Suprapubic skin (tissue), 4 donors: ENCODE measurements around the gene FANCB.

Source experiments
- EP300 ChIP-seq: sonication (generic); formaldehyde crosslinking; IDR thresholded peaks from one replicate; pipeline ENCODE4 v1.6.1; 2017; ENCODE audit warnings: antibody characterized with exemption
- POLR2A ChIP-seq, 2 donors: fragments of 450-650 bp; IDR thresholded peaks; one replicate each; pipeline ENCODE4 v1.6.1; 2017; ENCODE audit warnings: antibody characterized with exemption in 2 of 2, mild to moderate bottlenecking in 2 of 2, moderate library complexity in 2 of 2
- POLR2AphosphoS5 ChIP-seq, 3 donors: sonication (generic); formaldehyde crosslinking; IDR thresholded peaks; one replicate each; pipeline ENCODE4 v1.6.1; 2017; ENCODE audit warnings: antibody characterized with exemption in 3 of 3
- TF ChIP-seq, protein P1 (sequence below), 2 donors: fragments of 200-600 bp in 1 of 2; fragments of 450-650 bp in 1 of 2; sonication (generic) in 1 of 2; IDR thresholded peaks; one replicate each; pipeline ENCODE4 v1.5.1; 2016 to 2019; ENCODE audit warnings: antibody characterized with exemption in 2 of 2, mild to moderate bottlenecking in 1 of 2, moderate library complexity in 1 of 2

DNA sequence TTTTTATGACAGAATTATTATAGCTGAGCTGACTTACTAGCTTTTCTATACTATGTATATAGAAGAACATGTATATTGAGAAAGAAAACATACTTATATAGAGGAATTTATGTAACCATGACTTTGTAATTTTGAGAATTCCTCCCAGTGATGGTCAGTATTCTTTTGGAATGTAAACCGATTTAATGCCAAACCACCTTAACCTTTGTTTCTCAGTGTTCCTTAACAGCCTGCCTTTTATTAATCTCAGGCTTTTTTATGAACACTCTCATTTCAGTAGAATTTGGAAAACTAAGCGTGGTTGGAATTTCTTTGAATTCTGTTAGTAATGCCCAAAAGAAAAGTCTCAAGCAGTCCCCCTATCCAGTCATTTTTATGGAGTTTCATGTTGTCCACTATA is 47.3 kb upstream of the FANCB start:
- TF ChIP-seq, protein P1, sequence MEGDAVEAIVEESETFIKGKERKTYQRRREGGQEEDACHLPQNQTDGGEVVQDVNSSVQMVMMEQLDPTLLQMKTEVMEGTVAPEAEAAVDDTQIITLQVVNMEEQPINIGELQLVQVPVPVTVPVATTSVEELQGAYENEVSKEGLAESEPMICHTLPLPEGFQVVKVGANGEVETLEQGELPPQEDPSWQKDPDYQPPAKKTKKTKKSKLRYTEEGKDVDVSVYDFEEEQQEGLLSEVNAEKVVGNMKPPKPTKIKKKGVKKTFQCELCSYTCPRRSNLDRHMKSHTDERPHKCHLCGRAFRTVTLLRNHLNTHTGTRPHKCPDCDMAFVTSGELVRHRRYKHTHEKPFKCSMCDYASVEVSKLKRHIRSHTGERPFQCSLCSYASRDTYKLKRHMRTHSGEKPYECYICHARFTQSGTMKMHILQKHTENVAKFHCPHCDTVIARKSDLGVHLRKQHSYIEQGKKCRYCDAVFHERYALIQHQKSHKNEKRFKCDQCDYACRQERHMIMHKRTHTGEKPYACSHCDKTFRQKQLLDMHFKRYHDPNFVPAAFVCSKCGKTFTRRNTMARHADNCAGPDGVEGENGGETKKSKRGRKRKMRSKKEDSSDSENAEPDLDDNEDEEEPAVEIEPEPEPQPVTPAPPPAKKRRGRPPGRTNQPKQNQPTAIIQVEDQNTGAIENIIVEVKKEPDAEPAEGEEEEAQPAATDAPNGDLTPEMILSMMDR (IDR thresholded peaks at IDR 0.05), result no peak
- TF ChIP-seq POLR2A (IDR thresholded peaks at IDR 0.05) (no peak), POLR2AphosphoS5 (IDR thresholded peaks at IDR 0.05) (no peak), EP300 (no peak)
